Measurements from ENCODE around the gene ASIC5.

ASIC5 gene

GRCh38 chr4:155877971-155878370 lies 11.9 kb upstream of the ASIC5 start:
- Mint-ChIP-seq H3K27ac (no peak overlapping the region), H3K9me3 (peaks cover 17% of the 10 kb centered on the region), H3K4me3 (no peak overlapping the region), H3K27me3 (ENCODE audit: low read depth, poor library complexity) (no peaks in the 10 kb centered on the region), H3K4me1 (no peaks in the 10 kb centered on the region), H3K36me3 (ENCODE audit: low read depth) (peaks cover under 1% of the 10 kb centered on the region)
- TF ChIP-seq, protein P1, sequence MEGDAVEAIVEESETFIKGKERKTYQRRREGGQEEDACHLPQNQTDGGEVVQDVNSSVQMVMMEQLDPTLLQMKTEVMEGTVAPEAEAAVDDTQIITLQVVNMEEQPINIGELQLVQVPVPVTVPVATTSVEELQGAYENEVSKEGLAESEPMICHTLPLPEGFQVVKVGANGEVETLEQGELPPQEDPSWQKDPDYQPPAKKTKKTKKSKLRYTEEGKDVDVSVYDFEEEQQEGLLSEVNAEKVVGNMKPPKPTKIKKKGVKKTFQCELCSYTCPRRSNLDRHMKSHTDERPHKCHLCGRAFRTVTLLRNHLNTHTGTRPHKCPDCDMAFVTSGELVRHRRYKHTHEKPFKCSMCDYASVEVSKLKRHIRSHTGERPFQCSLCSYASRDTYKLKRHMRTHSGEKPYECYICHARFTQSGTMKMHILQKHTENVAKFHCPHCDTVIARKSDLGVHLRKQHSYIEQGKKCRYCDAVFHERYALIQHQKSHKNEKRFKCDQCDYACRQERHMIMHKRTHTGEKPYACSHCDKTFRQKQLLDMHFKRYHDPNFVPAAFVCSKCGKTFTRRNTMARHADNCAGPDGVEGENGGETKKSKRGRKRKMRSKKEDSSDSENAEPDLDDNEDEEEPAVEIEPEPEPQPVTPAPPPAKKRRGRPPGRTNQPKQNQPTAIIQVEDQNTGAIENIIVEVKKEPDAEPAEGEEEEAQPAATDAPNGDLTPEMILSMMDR (IDR thresholded peaks at IDR 0.05), result no peak
- DNase-seq, result no peak

DNA sequence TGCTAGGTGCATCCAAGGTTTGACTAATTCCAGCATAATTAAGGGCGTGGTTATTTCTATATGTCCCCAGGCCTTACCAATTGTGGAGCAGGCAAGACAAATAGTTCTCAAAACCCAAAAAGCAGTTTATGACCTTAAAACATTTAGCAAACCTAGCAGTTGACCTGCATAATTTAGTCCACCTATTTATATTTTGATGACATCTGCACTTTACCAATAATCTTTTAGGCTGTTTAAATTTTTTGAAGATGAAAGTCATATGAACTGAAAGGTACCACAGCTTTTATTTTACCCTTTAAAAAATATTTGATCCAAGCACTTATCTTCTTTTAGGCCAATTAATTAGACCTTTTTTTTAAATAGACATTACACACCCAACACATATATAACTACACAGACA lies 9.8 kb upstream of the ASIC5 start:
- H3K4me1 Mint-ChIP-seq, result no peaks in the 10 kb centered on the region
- H3K36me3 Mint-ChIP-seq (ENCODE audit: low read depth), result no peaks in the 10 kb centered on the region
- no peak overlapping the region for H3K27ac Mint-ChIP-seq
- H3K4me3 Mint-ChIP-seq, result no peak overlapping the region
- H3K9me3 Mint-ChIP-seq, result peaks cover 11% of the 10 kb centered on the region
- DNase-seq, result no peak
- TF ChIP-seq, protein P1 (IDR thresholded peaks at IDR 0.05), result no peak
- H3K27me3 Mint-ChIP-seq (ENCODE audit: low read depth, poor library complexity), result no peaks in the 10 kb centered on the region

GRCh38 chr4:155855897-155856296 lies 10.2 kb downstream of the ASIC5 start:
- H3K4me1 Mint-ChIP-seq, result no peaks in the 10 kb centered on the region
- TF ChIP-seq, protein P1 (IDR thresholded peaks at IDR 0.05), result no peak
- no peaks in the 10 kb centered on the region for H3K36me3 Mint-ChIP-seq (ENCODE audit: low read depth)
- no peak overlapping the region for H3K27ac Mint-ChIP-seq
- no peaks in the 10 kb centered on the region for H3K9me3 Mint-ChIP-seq
- no peak overlapping the region for H3K4me3 Mint-ChIP-seq
- no peak for DNase-seq
- no peaks in the 10 kb centered on the region for H3K27me3 Mint-ChIP-seq (ENCODE audit: low read depth, poor library complexity)

GRCh38 chr4:155854582-155855226 lies 11.4 kb downstream of the ASIC5 start:
- no peak overlapping the region for H3K4me3 Mint-ChIP-seq
- H3K4me1 Mint-ChIP-seq, result no peaks in the 10 kb centered on the region
- DNase-seq, result no peak
- H3K9me3 Mint-ChIP-seq, result peaks cover 7% of the 10 kb centered on the region
- no peaks in the 10 kb centered on the region for H3K27me3 Mint-ChIP-seq (ENCODE audit: low read depth, poor library complexity)
- TF ChIP-seq, protein P1 (IDR thresholded peaks at IDR 0.05), result no peak
- H3K27ac Mint-ChIP-seq, result peak overlapping the region; percentile 43
- no peaks in the 10 kb centered on the region for H3K36me3 Mint-ChIP-seq (ENCODE audit: low read depth)

DNA sequence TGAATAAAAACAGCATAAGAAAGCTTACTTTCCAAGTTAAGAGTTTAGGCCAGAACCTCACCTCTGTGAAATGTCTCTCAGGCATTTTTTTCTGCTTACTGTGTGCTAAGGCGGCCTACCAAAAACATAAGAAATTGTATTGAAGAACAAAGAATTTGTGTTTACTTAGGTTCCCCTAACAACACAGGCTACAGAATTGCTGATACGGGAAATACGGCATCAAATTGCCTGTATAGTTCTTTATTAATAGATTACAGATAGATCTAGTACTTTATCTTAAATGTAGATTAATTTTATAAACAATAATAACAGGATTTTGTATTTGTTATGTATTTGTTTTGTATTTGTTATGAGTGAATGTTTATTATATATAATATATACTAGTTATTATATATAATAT lies 12.9 kb downstream of the ASIC5 start:
- H3K27ac Mint-ChIP-seq, result no peak overlapping the region
- no peaks in the 10 kb centered on the region for H3K27me3 Mint-ChIP-seq (ENCODE audit: low read depth, poor library complexity)
- H3K4me1 Mint-ChIP-seq, result no peaks in the 10 kb centered on the region
- TF ChIP-seq, protein P1 (IDR thresholded peaks at IDR 0.05), result no peak
- no peaks in the 10 kb centered on the region for H3K36me3 Mint-ChIP-seq (ENCODE audit: low read depth)
- DNase-seq, result no peak
- H3K9me3 Mint-ChIP-seq, result peaks cover 18% of the 10 kb centered on the region
- H3K4me3 Mint-ChIP-seq, result no peak overlapping the region

DNA sequence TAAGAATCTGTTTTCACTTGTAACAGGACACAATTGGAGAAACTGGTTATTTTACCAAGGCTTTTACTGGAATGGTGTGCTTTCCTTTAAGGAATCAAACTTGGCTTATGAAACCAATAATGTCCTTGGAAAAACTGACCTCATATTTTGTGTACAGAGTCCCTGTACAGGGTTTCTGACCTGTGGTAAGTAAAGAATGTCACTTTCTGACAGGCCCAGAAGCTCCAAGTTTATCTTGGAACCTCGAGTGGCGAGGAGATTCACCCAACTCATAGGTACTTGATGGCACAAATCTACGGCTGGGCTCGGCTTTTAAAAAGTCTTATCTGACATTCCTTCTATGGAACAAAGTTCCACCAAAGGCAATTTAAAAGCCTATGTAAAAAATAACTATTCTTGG lies 17.0 kb downstream of the ASIC5 start:
- no peaks in the 10 kb centered on the region for H3K27me3 Mint-ChIP-seq (ENCODE audit: low read depth, poor library complexity)
- H3K36me3 Mint-ChIP-seq (ENCODE audit: low read depth), result no peaks in the 10 kb centered on the region
- no peak for DNase-seq
- H3K4me1 Mint-ChIP-seq, result no peaks in the 10 kb centered on the region
- TF ChIP-seq, protein P1 (IDR thresholded peaks at IDR 0.05), result no peak
- no peak overlapping the region for H3K4me3 Mint-ChIP-seq
- peaks cover 35% of the 10 kb centered on the region for H3K9me3 Mint-ChIP-seq
- no peak overlapping the region for H3K27ac Mint-ChIP-seq
